ENCODE measurements around the gene TCF4.

Gene TCF4

DNA sequence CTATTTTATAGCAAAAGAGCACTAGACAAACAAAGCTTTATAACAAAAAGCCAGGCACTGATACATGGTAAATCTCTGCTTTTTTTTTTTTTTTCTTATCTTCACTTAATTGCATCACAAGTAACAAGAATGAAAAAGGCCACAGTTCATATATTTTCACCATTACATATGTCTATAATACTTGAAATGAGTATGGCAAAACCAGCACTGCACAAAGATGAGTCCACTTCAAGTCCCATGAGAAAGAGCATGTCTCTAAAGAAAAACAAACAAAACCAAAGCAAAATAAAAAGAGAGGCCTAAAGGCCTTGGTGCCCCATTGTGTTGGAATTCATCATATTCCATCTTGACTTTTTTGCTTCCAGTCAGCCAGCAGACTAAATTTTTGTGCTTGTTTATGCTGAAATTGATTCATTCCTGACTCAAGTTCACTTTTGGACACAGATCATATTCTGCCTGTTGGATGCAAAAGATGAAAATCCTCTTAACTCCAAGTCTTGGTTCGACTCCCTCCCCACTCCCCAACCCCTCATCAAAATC is 363.8 kb downstream of the TCF4 start:
- Histone ChIP-seq H3K27me3 (ENCODE audit: control insufficient read depth, low read length) (no peaks in the 10 kb centered on the region), H3K36me3 (ENCODE audit: control insufficient read depth, low read length) (peaks cover 39% of the 10 kb centered on the region), H3K27ac (ENCODE audit: low read depth, low read length) (no peak overlapping the region), H3K9me3 (ENCODE audit: control insufficient read depth, insufficient read depth, low read length) (no peaks in the 10 kb centered on the region), H3K79me2 (ENCODE audit: control insufficient read depth, low read length) (no peaks in the 10 kb centered on the region), H4K20me1 (ENCODE audit: control insufficient read depth, insufficient read depth, low read depth, low read length) (no peaks in the 10 kb centered on the region), H3K4me1 (ENCODE audit: control insufficient read depth, low read length) (peaks cover 5% of the 10 kb centered on the region; the same call in 1 of the 2 replicates), H3K4me3 (ENCODE audit: low read length) (no peak overlapping the region), H3F3A (ENCODE audit: control insufficient read depth, insufficient read depth) (peaks cover 11% of the 10 kb centered on the region; the same call in 1 of the 2 replicates), H3K9me2 (replicated peaks; ENCODE audit: control insufficient read depth, low read length) (no peaks in the 10 kb centered on the region), H3K4me2 (ENCODE audit: low read length) (no peak overlapping the region)
- TF ChIP-seq, protein P1, sequence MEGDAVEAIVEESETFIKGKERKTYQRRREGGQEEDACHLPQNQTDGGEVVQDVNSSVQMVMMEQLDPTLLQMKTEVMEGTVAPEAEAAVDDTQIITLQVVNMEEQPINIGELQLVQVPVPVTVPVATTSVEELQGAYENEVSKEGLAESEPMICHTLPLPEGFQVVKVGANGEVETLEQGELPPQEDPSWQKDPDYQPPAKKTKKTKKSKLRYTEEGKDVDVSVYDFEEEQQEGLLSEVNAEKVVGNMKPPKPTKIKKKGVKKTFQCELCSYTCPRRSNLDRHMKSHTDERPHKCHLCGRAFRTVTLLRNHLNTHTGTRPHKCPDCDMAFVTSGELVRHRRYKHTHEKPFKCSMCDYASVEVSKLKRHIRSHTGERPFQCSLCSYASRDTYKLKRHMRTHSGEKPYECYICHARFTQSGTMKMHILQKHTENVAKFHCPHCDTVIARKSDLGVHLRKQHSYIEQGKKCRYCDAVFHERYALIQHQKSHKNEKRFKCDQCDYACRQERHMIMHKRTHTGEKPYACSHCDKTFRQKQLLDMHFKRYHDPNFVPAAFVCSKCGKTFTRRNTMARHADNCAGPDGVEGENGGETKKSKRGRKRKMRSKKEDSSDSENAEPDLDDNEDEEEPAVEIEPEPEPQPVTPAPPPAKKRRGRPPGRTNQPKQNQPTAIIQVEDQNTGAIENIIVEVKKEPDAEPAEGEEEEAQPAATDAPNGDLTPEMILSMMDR (IDR thresholded peaks at IDR 0.05; ENCODE audit: low read depth, low read length, poor library complexity, severe bottlenecking) = no peak
- TF ChIP-seq EZH2phosphoT487 (IDR thresholded peaks at IDR 0.05; ENCODE audit: borderline replicate concordance, low read length) = no peak

DNA sequence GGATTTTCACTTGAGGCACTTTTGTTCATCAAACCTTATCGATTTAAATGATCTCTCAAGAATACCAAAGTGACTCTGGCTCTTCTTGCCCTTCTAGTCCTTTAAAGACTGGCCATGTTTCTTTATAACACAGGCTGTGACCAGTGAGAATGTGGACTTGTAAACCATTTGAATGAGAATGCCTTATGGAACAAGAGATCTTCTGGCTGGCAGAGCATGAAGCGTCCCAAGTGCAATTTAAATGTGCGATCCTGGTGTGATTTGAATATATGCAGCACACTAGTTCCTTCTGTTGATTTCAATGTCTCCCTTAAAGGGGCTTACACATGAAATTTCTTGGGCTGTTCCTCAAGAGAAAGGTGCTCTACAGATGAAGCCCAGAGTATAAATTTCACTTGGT is 366.4 kb downstream of the TCF4 start:
- Histone ChIP-seq H3K27me3 (ENCODE audit: control insufficient read depth, low read length) (no peaks in the 10 kb centered on the region), H3K4me2 (ENCODE audit: low read length) (no peak overlapping the region), H3K9me2 (replicated peaks; ENCODE audit: control insufficient read depth, low read length) (no peaks in the 10 kb centered on the region), H3K4me1 (ENCODE audit: control insufficient read depth, low read length) (peaks cover 5% of the 10 kb centered on the region; the same call in 1 of the 2 replicates), H3K9me3 (ENCODE audit: control insufficient read depth, insufficient read depth, low read length) (no peaks in the 10 kb centered on the region), H3K79me2 (ENCODE audit: control insufficient read depth, low read length) (no peaks in the 10 kb centered on the region), H3K27ac (ENCODE audit: low read depth, low read length) (no peak overlapping the region), H3K36me3 (ENCODE audit: control insufficient read depth, low read length) (peaks cover 18% of the 10 kb centered on the region), H4K20me1 (ENCODE audit: control insufficient read depth, insufficient read depth, low read depth, low read length) (no peaks in the 10 kb centered on the region), H3K4me3 (ENCODE audit: low read length) (no peak overlapping the region), H3F3A (ENCODE audit: control insufficient read depth, insufficient read depth) (peaks cover 11% of the 10 kb centered on the region; the same call in 1 of the 2 replicates)
- TF ChIP-seq, protein P1 (IDR thresholded peaks at IDR 0.05; ENCODE audit: low read depth, low read length, poor library complexity, severe bottlenecking) = no peak
- TF ChIP-seq EZH2phosphoT487 (IDR thresholded peaks at IDR 0.05; ENCODE audit: borderline replicate concordance, low read length) = no peak

DNA sequence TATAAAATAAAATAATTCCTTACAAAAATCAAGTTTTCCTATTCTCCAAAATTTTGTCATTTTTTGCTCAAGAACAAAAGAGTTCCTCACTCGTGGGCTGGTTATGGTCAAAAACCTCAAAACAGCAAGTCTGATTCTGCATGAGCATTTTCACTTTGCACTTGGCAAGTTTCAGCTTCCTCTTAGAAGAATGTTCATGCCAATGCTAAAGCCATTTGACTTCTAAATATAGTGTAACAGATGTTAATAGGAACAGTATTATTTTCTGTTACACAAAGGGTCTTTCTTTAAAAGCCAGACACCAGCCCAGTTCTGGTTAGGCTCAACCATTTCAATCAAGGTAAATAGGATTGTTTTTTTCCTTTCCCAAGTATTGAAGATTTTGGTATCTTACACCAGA is 367.5 kb downstream of the TCF4 start:
- H3K4me2 ChIP-seq (ENCODE audit: low read length) = no peak overlapping the region

More for the DNA sequence above, 367.5 kb downstream of the TCF4 start:
- no peak overlapping the region for H3K27ac ChIP-seq (ENCODE audit: low read depth, low read length)
- H3F3A ChIP-seq (ENCODE audit: control insufficient read depth, insufficient read depth) = peaks cover 11% of the 10 kb centered on the region; the same call in 1 of the 2 replicates
- H3K4me3 ChIP-seq (ENCODE audit: low read length) = no peak overlapping the region
- H3K4me1 ChIP-seq (ENCODE audit: control insufficient read depth, low read length) = peaks cover 5% of the 10 kb centered on the region; the same call in 1 of the 2 replicates
- H3K9me2 ChIP-seq (replicated peaks; ENCODE audit: control insufficient read depth, low read length) = no peaks in the 10 kb centered on the region
- TF ChIP-seq EZH2phosphoT487 (IDR thresholded peaks at IDR 0.05; ENCODE audit: borderline replicate concordance, low read length) = no peak
- TF ChIP-seq, protein P1 (IDR thresholded peaks at IDR 0.05; ENCODE audit: low read depth, low read length, poor library complexity, severe bottlenecking) = no peak
- no peaks in the 10 kb centered on the region for H4K20me1 ChIP-seq (ENCODE audit: control insufficient read depth, insufficient read depth, low read depth, low read length)
- H3K36me3 ChIP-seq (ENCODE audit: control insufficient read depth, low read length) = peaks cover 7% of the 10 kb centered on the region
- no peaks in the 10 kb centered on the region for H3K79me2 ChIP-seq (ENCODE audit: control insufficient read depth, low read length)
- H3K9me3 ChIP-seq (ENCODE audit: control insufficient read depth, insufficient read depth, low read length) = no peaks in the 10 kb centered on the region
- H3K27me3 ChIP-seq (ENCODE audit: control insufficient read depth, low read length) = no peaks in the 10 kb centered on the region

Data from DOHH2 (cell line).